K562 (cell line): ENCODE data around the gene POMGNT1. TPM values are rescaled to one million over a fixed set of nuclear protein-coding genes. Genes with fewer than 3 reads are reported as not detected.

Experiments used
- ARID1B ChIP-seq: fragments of 450-650 bp; IDR thresholded peaks from 2 replicates; pipeline ENCODE4 v1.6.1; 2016; ENCODE audit warnings: antibody characterized with exemption, mild to moderate bottlenecking, inconsistent platforms
- polyA plus RNA-seq, 8 experiments: library from polyadenylated mRNA; depleted of rRNA in 4 of 8; stranded (reverse) in 5 of 8; unstranded in 3 of 8; fragments of >200 nt; fragmentation: Nextera tagmentation in 2 of 8; fragmentation: Illumina TruSeq in 1 of 8; extraction: Ambion mirVana in 2 of 8; extraction: Trizol in 1 of 8; gene quantifications; 2 replicates each; pipeline versions ENCODE4 v1.2.1 to v1.2.3, GENCODE V29; 2011 to 2014; ENCODE audit warnings: inconsistent platforms in 1 of 8, missing spikeins in 1 of 8
- total RNA-seq, 7 experiments: library from RNA; depleted of rRNA in 6 of 7; stranded (reverse); fragments of >200 nt in 6 of 7; fragmentation: Illumina TruSeq in 2 of 7; extraction: Trizol in 2 of 7; gene quantifications; 2 replicates each; pipeline versions ENCODE4 v1.2.1 to v1.2.3, GENCODE V29; 2011 to 2021; ENCODE audit warnings: low replicate concordance in 1 of 7
- TF ChIP-seq, protein P1 (sequence below), 2 experiments: fragments of 450-650 bp; IDR thresholded peaks; 2 replicates each; pipeline ENCODE4 v1.6.1; 2016; ENCODE audit warnings: mild to moderate bottlenecking in 2 of 2, borderline replicate concordance in 1 of 2, low read depth in 1 of 2, moderate library complexity in 1 of 2

Gene POMGNT1
- total and polyA plus RNA-seq, 9 of the 15 experiments (the other 6 are each of a cell fraction or from before 2014, with no cell fraction given) = 14.1 to 58.9 (median 37.8) TPM

DNA sequence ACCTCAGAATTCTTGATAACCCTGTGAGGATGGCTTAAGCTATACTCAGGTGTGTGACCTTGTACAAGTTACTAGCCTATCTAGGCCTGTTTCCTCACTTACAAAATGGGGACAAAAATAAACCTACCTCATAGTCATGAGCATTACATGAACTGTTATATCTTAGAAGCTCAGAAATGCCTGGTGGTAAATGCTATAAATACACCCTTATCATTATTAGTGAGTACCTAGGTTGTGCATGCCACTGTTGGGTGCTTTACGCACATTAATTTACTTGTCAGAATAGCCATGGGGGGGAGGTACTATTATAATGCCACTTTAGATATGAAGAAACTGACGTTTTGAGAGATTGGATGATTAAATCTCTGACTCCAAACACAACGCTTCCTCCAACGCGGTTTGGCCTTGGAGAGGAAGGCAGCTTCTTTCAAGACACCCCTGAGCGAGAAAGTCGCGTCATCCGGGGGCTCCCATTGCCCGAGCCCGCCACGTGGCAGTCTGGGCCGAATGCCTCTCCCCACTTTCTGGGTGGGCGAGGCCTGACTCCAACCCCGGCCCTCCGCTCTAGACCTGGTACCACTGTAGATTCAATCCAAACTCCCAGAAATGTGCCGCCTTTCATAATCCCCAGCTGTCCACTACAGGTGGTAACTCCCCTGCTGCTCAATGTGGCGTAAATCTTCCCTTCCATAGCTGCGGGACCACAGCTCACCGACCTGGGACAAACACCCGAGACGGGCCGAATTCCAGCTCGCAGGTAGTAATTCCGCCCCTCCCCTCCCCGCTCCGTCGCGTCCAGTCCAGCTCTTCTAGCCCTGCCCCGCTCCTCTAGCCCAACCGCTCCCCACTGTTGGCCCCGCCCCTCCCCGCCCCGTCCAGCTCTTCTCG lies 48.6 kb upstream of the POMGNT1 start (continued):
- TF ChIP-seq, protein P1, sequence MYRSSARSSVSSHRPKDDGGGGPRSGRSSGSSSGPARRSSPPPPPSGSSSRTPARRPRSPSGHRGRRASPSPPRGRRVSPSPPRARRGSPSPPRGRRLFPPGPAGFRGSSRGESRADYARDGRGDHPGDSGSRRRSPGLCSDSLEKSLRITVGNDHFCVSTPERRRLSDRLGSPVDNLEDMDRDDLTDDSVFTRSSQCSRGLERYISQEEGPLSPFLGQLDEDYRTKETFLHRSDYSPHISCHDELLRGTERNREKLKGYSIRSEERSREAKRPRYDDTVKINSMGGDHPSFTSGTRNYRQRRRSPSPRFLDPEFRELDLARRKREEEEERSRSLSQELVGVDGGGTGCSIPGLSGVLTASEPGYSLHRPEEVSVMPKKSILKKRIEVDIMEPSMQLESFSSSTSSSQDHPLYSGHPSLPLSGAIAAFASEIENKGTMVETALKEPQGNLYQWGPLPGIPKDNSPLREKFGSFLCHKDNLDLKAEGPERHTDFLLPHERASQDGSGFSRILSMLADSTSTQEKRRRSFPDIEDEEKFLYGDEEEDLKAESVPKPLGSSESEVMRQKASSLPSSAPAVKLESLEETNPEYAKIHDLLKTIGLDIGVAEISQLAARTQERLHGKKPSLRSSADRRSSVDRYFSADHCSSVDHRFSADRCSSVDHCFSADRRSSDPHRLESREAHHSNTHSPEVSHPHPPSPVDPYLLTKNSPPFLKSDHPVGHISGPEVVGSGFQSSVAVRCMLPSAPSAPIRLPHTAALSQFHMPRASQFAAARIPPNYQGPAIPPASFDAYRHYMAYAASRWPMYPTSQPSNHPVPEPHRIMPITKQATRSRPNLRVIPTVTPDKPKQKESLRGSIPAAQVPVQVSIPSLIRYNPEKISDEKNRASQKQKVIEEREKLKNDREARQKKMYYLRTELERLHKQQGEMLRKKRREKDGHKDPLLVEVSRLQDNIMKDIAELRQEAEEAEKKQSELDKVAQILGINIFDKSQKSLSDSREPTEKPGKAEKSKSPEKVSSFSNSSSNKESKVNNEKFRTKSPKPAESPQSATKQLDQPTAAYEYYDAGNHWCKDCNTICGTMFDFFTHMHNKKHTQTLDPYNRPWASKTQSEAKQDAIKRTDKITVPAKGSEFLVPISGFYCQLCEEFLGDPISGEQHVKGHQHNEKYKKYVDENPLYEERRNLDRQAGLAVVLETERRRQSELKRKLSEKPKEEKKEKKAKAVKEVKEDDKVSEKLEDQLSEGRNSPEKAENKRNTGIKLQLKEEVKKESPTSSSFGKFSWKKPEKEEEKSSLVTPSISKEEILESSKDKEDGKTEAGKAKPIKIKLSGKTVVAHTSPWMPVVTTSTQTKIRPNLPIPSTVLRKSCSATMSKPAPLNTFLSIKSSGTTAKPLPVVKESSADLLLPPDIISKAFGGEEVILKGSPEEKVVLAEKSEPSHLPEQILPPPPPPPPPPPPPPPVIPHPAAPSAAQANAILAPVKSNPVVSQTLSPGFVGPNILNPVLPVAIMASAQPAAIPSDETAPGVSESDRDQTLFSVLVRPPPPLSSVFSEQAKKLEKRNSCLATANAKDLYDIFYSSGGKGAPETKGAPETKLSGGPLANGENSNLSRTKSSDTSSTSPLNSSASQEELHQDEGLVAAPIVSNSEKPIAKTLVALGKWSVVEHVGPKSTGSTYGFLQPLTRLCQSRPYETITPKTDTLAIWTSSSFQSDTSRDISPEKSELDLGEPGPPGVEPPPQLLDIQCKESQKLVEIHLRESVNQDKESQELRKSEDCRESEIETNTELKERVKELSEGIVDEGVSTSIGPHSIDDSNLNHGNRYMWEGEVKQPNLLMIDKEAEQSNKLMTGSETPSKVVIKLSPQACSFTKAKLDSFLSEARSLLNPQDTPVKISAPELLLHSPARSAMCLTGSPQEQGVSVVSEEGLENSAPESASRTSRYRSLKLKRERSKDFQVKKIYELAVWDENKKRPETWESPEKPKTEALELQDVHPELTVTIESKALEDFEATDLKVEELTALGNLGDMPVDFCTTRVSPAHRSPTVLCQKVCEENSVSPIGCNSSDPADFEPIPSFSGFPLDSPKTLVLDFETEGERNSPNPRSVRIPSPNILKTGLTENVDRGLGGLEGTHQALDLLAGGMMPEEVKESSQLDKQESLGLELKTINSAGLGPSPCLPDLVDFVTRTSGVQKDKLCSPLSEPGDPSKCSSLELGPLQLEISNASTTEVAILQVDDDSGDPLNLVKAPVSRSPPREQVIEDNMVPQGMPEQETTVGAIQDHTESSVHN (IDR thresholded peaks at IDR 0.05; ENCODE audit: borderline replicate concordance in 1 of 2, low read depth in 1 of 2) = 0 out of 4 replicates have a peak, but pooled peaks of 1 of the 2 experiments have one; percentile 35
- peak; percentile 42; the same call in 1 of the 2 replicates for TF ChIP-seq ARID1B
